Left ventricle myocardium superior (tissue), 1 donor: ENCODE measurements around the gene STK32C. TPM values are rescaled to one million over a fixed set of nuclear protein-coding genes. Genes with fewer than 3 reads are reported as not detected.

Experiments used
- ATAC-seq: fragments of 200-7000 bp; cut with Tn5 transposase; one replicate; pipeline ENCODE4 v1.9.1; 2020; ENCODE audit warnings: mild to moderate bottlenecking, moderate library complexity
- DNase-seq: peaks from one replicate; pipeline ENCODE4 v3.0.0-alpha.2; 2020
- intact Hi-C: fragments of 100-400 bp; cut with micrococcal nuclease; formaldehyde crosslinking; loops from one replicate; pipeline ENCODE4 v1.11.0; 2022
- total RNA-seq: library from RNA; stranded (reverse); fragmentation: NEBNext Ultra II Directional; extraction: Animal tissue kit (Norgen Biotek cat#: 25700); gene quantifications from one replicate; pipeline ENCODE4 v1.2.1, GENCODE V29; 2021
- donor health status: DM: no; HTN: yes; CAD: no; lungs with severe emphysema.

Gene STK32C
- total RNA-seq, 1 donor from 2014 or later, result 4.9 TPM

DNA sequence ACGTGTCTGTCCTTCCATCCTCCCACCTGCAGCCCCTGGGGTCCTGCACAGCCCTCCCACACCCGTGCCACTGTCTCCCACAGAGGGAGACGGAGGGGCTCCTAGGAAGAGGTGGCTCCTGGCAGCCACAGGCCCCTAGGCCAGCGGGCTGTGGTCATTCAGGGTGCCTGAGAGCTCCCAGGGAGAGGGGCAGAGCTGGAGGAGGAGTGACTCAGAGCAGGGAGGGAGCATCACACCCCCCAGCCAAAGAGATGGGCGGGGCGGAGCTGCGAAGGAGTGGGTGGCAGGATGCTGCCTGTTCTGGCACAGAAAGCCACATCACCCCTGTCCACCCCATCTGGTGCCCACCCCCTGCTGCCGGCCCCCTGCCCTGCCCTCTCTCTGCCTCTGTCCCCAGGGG is 50.5 kb downstream of the STK32C start:
- ATAC-seq (no peak), DNase-seq (no peak)
- intact Hi-C loops, result no loop called here

DNA sequence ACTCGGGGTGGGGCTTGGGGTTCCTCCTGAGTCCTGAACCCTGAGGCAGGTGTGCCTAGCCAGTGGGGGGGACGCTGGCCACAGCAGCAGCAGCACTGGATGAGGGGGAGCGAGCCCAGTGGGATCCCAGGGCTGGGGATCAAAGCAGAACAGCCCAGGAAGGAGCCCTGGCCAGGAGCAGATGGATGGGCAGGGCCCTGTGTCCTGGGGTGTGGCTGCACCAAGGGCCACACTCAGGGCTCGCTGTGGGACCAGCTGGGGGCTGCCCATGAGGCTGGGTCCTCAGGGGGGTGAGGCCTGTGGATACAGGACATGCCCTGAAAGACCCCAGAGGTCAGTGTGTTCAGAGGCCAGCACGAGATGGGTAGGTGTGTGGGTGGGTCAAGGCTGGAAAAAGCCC is 50.9 kb downstream of the STK32C start:
- intact Hi-C loops, result no loop called here
- ATAC-seq, result no peak
- no peak for DNase-seq

DNA sequence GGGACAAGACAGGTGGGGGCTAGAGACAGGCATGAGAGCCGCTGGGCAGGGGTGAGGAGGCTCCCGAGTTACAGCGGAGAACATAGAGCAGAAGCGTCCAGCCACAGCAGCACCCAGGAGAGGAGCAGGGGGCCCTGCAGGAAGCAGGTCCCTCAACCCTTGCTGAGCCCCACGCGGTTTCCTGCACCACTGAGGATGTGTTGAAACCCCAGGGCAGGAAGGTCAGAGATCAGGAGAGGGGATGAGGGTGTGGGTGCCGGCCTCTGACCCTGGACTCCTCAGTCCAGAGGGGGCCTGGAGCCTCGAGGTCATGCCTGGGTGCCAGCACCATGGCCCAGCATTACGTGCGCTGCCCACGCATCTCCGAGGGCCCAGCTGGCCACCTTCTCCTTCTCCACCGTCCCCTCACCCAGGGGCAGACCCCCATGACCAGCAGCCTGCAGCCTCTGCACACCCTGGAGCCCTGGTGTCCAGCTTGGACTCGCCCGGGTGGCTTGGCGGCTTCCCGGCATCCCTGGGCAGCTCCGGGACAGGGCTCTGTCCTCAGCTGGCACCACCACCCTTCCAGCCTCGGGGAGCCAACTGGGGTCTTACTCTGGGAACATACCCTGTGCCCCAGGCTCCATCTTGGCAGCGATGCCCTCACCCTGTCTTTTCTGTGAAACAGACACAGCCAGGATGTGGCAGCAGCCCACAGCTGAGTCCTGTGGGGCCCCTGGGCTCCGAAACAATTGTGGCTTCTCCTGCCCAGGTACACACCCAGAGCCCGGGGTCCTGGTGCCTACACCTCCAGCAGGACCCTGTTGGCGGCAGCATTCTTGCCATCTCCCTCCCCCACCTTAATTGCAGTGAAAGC is 52.0 kb downstream of the STK32C start:
- DNase-seq (no peak), ATAC-seq (no peak)
- intact Hi-C loops, result no loop called here

DNA sequence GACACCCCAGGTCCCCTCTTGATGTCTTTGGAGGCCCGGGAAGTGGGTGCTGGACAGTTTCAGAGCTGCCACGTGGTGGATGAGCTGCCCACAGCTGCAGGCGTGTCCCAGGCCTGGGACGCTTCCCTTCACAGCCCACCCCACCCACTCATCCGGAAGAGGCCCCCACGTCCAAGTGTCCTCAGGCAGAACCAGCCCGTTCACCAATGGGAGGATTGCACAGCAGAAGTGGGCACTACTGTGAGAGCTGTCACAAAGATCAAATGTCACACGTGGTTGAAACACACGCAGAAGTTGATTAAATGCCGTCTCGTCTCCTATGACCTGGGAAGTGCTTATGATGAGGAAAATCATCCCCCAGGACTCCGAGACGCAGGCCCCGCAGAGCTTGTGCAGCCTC is 52.9 kb downstream of the STK32C start:
- DNase-seq (no peak), ATAC-seq (no peak)
- intact Hi-C loops, result no loop called here

DNA sequence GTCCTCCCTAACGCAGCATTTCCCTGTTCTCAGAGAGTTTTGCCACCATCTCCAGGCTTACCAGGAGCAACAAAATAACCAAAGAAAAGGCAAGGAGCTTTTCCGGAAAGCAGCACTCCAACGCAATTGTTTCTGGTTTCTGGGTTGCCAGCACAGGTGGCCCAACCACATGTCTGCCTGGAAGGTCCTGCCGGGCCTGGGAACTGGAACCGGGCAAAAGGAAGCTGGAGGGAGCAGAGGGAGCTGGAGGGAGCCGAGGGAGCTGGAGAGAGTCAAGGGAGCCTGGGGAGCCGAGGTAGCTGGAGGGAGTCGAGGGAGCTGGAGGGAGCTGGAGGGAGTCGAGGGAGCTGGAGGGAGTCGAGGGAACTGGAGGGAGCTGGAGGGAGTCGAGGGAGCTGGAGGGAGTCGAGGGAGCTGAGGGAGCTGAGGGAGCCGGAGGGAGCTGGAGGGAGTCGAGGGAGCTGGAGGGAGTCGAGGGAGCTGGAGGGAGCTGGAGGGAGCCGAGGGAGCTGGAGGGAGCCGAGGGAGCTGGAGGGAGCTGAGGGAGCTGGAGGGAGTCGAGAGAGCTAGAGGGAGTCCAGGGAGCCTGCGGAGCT is 54.6 kb downstream of the STK32C start:
- ATAC-seq (no peak), DNase-seq (no peak)
- intact Hi-C loops, result no loop called here

DNA sequence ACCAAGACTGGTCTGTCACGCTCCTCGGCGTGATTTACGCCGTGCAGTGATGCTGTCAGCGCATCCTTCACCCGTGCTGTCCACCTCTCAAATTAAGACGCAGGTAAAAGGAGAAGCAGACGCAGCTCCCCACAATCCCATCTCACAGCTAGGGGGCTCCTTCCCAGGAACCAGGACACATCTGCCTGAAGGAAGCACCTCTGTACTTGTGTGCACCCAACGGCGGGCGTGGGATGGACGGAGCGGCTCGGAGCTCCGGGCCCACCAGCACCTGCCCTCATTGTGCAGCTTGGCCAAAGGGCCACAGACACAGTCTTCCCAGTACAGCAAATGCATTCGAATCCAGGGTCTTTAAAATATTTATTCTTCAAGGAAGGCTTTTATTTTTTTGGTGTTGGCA is 55.3 kb downstream of the STK32C start:
- ATAC-seq (no peak), DNase-seq (no peak)
- intact Hi-C loops, result no loop called here

DNA sequence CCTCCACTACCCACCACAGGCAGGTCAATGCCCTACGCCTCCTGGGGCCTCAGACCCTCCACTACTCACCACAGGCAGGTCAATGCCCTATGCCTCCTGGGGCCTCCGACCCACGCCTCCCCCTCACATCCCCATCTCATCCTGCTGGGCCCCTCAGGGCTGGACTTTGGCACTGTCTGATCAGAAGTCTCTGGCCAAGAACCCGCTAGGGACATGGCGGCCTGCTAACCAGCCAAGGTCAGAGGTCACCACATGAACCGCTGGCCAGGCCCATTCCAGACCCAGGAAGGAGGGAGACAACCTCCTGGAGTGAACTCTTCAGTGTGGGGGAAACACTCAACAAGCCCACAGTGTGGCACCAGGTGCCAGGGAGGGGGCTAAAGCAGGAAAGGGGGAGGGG is 55.8 kb downstream of the STK32C start:
- no peak for ATAC-seq
- intact Hi-C loops, result no loop called here
- no peak for DNase-seq

DNA sequence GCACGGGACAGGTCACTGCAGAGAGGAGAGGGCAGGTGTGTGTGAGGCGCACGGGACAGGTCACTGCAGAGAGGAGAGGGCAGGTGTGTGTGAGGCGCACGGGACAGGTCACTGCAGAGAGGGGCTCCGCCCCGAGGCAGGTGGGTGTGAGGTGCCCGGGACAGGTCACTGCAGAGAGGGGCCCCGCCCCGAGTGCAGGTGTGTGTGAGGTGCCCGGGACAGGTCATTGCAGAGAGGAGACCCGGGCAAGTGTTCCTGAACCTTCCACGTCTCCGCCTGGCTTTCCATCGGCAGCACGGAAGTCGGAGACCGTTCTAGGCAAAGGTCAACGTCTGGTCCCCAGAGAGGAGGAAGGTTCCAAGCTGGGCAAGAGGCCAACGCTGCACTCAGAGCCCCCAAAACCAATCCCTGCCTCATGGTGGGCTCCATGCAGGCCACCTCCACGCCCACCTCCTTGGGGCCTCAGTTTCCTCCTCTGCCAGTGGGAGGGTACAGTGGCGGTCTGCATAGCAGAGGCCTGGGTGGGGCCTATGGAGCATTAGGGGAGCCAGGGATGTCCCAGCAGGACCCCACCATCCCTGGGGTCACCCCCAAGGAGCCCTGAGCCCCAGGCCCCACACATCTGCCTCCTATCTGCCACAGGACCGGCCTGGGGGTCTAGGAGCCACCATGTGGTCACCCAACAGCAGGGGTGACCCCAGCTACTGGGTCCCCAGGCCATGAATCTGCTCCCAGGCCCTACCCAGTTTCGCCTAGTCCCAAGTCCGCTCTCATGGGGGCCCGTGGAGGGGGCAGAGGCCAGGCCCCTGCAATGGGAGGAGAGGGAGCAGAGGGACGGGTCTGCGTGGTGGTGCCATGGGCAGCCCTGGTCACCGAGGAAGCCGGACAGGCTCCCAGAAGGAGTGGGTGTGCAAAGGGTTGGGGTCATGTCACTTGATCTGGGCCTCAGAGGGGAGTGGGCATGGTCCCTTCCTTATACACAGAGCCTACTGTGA is 57.0 kb downstream of the STK32C start:
- intact Hi-C loops, result no loop called here
- DNase-seq (no peak), ATAC-seq (no peak)

DNA sequence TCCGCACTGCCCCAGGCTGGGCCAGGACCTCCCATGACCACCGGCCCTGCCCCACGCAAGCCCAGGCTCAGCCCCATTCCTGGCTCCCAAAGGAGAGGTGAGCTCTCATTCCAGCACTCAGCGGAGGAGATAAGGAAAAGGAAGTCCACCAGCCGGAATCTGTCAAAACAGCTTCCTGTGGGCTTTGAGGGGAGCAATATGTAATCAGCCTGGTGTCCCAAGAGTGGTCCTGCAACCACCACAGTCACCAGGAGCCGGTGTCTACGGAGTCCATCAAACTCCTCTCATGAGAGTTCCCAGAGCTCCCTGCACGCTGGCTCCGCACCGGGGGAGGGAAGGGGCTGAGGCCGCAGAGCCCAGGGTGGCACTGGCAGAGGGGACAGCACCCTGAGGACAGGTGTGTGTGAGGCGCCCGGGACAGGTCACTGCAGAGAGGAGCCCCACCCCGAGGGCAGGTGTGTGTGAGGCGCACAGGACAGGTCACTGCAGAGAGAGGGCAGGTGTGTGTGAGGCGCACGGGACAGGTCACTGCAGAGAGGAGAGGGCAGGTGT is 57.9 kb downstream of the STK32C start:
- no peak for DNase-seq
- intact Hi-C loops, result no loop called here
- ATAC-seq, result no peak

DNA sequence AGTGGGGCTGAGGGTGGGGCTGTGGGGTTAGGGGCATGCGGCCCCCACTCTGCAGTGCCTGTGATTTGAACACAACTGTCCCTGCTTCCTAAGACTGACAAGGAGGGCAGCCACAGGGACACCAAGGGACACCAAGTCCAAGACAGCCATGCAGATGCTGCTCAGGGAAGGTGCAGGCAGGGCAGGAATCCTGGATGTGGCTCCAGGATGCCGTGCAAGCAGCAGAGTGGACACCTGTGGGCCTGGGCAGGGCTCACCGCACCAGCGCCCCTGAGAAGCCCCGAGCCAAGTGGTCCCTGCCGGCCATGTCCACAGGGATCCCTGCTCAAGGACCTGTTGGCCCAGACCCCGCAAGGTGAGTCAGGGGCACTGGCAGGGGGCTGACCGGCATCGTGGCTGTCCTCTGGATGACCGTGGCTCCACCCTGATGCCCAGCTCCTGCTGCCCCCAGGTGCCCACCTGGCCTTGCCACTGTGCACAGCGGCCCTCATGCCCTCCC is 58.5 kb downstream of the STK32C start:
- intact Hi-C loops, result no loop called here
- no peak for ATAC-seq
- no peak for DNase-seq

DNA sequence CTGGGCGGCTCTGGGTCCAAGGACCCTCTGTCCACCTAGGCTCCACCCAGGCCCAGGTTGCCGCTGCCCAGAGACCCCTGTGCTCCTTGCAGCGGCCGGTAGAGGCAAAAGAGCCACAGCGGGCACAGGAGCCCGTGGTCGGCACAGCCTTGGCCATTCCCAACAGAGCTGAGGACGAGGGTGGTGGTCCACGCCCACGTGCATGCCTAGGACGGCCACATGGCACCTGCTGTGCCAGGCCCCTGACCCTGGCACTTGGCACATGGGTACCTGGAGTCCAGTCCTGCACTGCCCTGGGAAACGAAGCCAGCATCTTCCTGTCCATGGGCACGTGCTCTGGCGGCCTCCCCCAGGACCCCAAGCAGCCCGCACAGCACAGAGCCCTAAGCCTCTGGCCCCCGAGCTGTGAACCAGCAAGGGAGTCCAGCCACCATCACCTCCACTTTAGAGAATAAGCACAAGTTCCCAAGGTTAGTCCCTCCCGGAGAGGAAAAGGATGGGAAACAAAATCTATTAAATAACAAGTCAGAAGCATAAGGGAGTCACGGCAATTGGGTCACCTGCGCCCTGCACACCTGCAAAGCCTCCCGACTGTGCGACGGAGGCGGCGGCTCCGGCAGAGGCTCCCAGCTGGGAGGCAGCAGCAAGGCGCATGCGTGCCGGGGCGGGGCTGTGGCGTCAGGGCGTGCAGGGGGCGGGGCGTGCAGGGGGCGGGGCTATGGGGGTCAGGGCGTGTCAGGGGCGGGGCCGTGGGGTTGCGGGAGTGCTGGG is 59.1 kb downstream of the STK32C start:
- DNase-seq (peak; percentile 50), ATAC-seq (peak; percentile 42)
- intact Hi-C loops, result no loop called here

DNA sequence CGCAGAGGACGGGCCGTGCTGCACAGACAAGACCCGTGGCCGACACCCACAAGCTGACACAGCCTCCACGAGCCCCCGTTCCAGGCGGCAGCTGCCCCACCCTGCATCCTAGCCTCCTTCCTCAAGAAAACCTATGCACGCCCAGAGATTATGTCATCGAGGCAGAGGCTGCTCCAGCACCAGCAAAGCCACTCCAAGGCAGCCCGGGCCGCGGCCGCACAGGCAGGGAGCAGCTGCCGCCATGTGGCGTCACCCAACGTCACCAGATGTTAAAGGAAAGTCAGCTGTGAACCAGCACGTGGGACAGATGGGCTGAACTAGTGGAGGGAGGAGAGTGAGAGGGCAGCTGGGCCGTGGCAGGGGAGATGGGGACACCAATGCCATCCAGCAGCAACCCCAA is 59.8 kb downstream of the STK32C start:
- ATAC-seq, result peak; percentile 38
- no peak for DNase-seq
- intact Hi-C loops, result no loop called here

DNA sequence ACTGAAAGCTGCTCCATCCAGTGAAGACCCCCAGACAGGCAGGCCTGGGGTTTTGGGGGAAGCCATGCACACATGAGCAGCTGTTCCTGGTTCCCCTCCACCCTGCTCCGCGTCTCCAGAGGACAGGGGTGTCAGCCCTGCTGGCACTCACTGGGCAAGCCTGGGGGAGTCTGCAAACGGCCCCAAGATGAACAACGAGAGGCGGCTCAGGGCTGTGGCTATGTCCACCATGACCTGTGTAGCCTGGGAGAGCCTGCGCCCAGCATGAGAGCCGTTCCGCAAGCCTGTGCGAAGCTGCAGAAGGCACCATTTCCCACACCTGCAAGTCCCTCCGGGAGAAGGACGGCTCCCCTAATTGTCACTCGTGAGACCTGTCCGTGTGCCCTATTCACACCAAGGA is 61.5 kb downstream of the STK32C start:
- DNase-seq, result no peak
- no peak for ATAC-seq
- intact Hi-C loops, result no loop called here

DNA sequence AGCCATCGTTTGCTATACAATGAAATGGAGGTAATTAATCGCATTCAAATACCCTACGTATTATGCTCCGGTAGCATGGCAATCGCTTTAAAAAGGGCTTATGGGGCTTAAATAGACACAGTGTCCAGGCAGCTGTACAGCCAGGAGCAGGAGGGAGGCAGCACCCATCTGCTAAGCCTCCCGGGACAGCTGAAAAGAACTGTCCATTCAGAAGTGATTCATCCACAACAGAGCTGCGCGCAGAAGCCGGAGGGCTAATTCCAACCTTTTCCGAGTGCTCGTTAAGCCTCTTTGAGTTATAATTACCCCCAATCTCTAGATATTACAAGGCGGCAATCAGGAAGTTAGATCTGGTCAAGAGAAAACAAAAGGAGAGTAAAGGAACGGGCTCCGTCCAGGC is 62.7 kb downstream of the STK32C start:
- DNase-seq (no peak), ATAC-seq (no peak)
- intact Hi-C loops, result no loop called here

DNA sequence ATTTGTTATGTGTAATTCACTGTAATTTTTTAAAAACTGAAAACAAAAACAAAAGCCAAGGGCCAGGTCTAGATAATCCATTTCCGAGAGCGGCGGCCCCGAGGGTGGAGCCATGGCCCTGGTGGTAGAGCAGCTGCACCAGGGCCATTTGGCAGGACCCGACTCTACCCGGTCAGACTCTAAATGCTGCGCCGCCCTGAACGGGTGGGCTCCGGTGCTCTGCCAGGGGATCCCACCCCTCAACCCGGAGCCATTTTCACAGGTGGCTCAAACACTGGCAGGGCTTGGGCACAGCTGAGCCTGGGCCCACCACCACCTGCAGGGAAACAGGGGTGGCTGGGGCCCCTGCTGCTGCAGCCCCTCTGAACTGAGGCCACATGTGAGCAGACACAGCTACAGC is 64.1 kb downstream of the STK32C start:
- intact Hi-C loops, result no loop called here
- DNase-seq (no peak), ATAC-seq (no peak)

DNA sequence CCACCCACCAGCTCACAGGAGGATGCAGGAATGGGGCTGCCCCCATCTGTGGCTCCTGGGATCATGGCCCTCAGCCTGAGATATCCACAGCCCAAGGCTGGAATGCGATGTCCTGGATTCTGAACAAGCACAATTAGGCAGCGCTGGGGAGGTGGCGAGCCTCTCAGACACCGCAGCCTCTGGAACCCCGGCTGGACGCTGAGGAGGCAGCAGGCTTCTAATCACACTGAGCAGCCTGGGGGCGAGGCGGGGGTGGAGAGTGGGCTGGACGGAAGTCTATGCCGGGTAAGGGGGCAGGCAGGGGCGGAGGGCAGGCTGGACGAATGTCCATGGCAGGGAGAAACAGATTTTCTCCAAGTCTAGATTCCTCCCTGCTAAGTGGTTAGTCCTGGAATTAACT is 64.6 kb downstream of the STK32C start:
- no peak for DNase-seq
- no peak for ATAC-seq
- intact Hi-C loops, result no loop called here

DNA sequence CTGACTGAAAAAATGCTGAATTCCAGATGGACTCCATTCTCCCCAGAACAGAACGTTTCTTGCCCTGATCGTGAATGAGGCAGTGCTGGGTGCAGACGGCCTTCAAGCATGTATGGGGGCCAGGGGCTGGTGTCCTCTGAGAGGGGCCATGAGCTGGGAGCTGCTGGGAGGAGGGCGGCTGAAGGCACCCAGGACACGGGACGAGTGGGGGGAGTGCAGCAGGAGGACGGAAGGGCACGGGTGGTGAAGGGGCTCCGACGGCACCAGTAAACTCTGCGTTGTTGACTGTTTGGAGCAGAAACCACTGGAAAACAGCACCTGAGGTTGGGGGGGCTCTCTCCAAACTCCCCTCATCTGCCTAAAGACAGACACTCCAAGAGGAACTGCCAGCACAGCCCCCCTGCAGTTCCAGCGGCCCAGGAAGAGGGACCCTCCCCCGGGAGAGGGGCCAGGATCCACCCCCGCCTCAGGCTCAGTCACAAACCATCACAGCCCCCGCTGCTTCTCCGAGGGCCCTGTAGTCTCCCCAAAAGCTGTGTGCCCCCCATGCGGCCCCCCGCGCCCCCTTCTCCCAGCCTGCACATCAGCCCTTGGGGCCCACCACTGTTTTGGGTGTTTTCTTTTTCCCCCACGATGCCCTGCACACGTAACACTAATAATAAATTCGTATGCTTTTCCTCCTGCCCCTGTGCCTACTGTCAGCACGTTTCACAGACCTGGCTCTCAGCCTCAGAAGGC is 65.5 kb downstream of the STK32C start:
- intact Hi-C loops, result no loop called here
- DNase-seq (no peak), ATAC-seq (no peak)

DNA sequence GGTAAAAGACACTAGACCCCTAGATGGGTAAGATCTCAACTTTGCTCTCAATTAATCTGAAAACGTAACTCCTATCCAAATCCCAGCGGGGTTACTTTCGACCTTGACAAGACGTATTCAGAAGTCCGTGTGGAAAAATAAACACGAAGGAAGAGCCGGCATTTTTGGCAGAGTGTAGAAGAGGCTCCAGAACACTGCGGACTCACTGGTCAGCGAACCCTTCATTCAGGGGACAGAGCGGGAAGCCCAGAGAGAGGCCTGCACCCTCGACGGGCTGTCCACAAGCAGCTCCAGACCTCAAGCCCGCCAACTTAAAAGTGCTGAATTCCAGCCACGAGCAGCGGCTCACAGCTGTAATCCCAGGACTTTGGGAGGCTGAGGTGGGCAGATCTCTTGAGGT is 66.3 kb downstream of the STK32C start:
- ATAC-seq, result no peak
- DNase-seq, result no peak
- intact Hi-C loops, result no loop called here
